SU-DHL-6 (cell line): ENCODE data around the gene POLR3GL.

Experiments
- H2AFZ ChIP-seq: fragments of 200-600 bp; sonication (generic); 2 replicates; pipeline ENCODE4 v1.6.1; 2014; ENCODE audit warnings: low read depth, mild to moderate bottlenecking, moderate library complexity, mixed read lengths, antibody characterized with exemption, low read length; ENCODE audit not compliant: severe bottlenecking
- H3F3A ChIP-seq: fragments of 200-600 bp; shearing (Covaris generic); 2 replicates; pipeline ENCODE4 v1.6.0; 2016; ENCODE audit warnings: antibody characterized with exemption, mild to moderate bottlenecking; ENCODE audit not compliant: insufficient read depth
- H3K27ac ChIP-seq: fragments of 200-600 bp; sonication (generic); 2 replicates; pipeline ENCODE4 v1.5.1; 2016; ENCODE audit warnings: low read depth, mild to moderate bottlenecking, low read length, moderate library complexity, mixed read lengths
- H3K27me3 ChIP-seq: fragments of 200-600 bp; sonication (generic), shearing (Covaris generic); 2 replicates; pipeline ENCODE4 v1.6.0; 2014; ENCODE audit warnings: mild to moderate bottlenecking, low read length
- H3K36me3 ChIP-seq: fragments of 200-600 bp; sonication (generic); 2 replicates; pipeline ENCODE4 v1.6.1; 2014; ENCODE audit warnings: mild to moderate bottlenecking, low read length, mixed read lengths
- H3K4me2 ChIP-seq: fragments of 300-600, 200-600 bp; shearing (Covaris generic), sonication (generic); 2 replicates; pipeline ENCODE4 v1.6.0; 2014; ENCODE audit warnings: low read length, low read depth, mild to moderate bottlenecking; ENCODE audit not compliant: poor library complexity, severe bottlenecking
- H3K4me3 ChIP-seq: fragments of 200-600 bp; sonication (generic); 2 replicates; pipeline ENCODE4 v1.5.1; 2014; ENCODE audit warnings: antibody characterized with exemption, low read length, mild to moderate bottlenecking, mixed read lengths; ENCODE audit not compliant: insufficient read depth, poor library complexity, severe bottlenecking
- H3K79me2 ChIP-seq: fragments of 200-600 bp; sonication (generic); 2 replicates; pipeline ENCODE4 v1.6.1; 2014; ENCODE audit warnings: mild to moderate bottlenecking, low read length, moderate library complexity; ENCODE audit not compliant: insufficient read depth
- H3K9ac ChIP-seq: fragments of 200-600 bp; sonication (generic); 2 replicates; pipeline ENCODE4 v1.7.0; 2014; ENCODE audit warnings: mild to moderate bottlenecking, low read length
- H3K9me2 ChIP-seq: fragments of 200-600 bp; sonication (generic); replicated peaks from 2 replicates; pipeline ENCODE4 v1.6.1; 2014; ENCODE audit warnings: low read length; ENCODE audit not compliant: insufficient read depth
- H3K9me3 ChIP-seq: fragments of 200-600 bp; sonication (generic); 2 replicates; pipeline ENCODE4 v1.6.1; 2014; ENCODE audit warnings: low read length, mixed read lengths; ENCODE audit not compliant: insufficient read depth
- H4K20me1 ChIP-seq: fragments of 200-600 bp; sonication (generic); 2 replicates; pipeline ENCODE4 v1.6.1; 2014; ENCODE audit warnings: low read depth, mild to moderate bottlenecking, antibody characterized with exemption, low read length, moderate library complexity, mixed read lengths
- CTCF ChIP-seq: fragments of 200-600 bp; sonication (generic); IDR thresholded peaks from one replicate; pipeline ENCODE4 v1.5.1; 2017; ENCODE audit warnings: antibody characterized with exemption, mild to moderate bottlenecking, low read length, moderate library complexity; ENCODE audit not compliant: insufficient read depth, poor library complexity, severe bottlenecking
- EZH2phosphoT487 ChIP-seq: fragments of 200-600 bp; sonication (generic), shearing (Covaris generic); conservative IDR thresholded peaks from 2 replicates; pipeline ENCODE4 v1.6.1; 2018; ENCODE audit warnings: mild to moderate bottlenecking, antibody characterized with exemption, low read length, moderate library complexity, mixed read lengths

Gene POLR3GL

GRCh38 chr1:145967288-145967687 lies 2.8 kb downstream of the POLR3GL start:
- Histone ChIP-seq H3K27me3 (no peaks in the 10 kb centered on the region), H3K9ac (no peak overlapping the region), H3K79me2 (no peaks in the 10 kb centered on the region), H3K4me3 (no peak overlapping the region), H3K4me2 (no peak overlapping the region), H3K36me3 (no peaks in the 10 kb centered on the region), H2AFZ (no peak overlapping the region), H3K27ac (no peak overlapping the region), H3K9me2 (no peaks in the 10 kb centered on the region), H3F3A (peaks cover 11% of the 10 kb centered on the region; the same call in 1 of the 2 replicates), H4K20me1 (no peaks in the 10 kb centered on the region), H3K9me3 (no peaks in the 10 kb centered on the region)
- TF ChIP-seq CTCF (no peak), EZH2phosphoT487 (no peak)

GRCh38 chr1:145972580-145972979 lies 8.1 kb downstream of the POLR3GL start:
- H3K27me3 ChIP-seq, result no peaks in the 10 kb centered on the region
- no peaks in the 10 kb centered on the region for H3F3A ChIP-seq
- H3K4me3 ChIP-seq, result no peak overlapping the region
- H3K9me3 ChIP-seq, result no peaks in the 10 kb centered on the region
- no peaks in the 10 kb centered on the region for H4K20me1 ChIP-seq
- no peaks in the 10 kb centered on the region for H3K36me3 ChIP-seq
- H3K4me2 ChIP-seq, result no peak overlapping the region
- H3K9ac ChIP-seq, result no peak overlapping the region
- TF ChIP-seq EZH2phosphoT487, result no peak
- no peak for TF ChIP-seq CTCF
- no peaks in the 10 kb centered on the region for H3K79me2 ChIP-seq
- H2AFZ ChIP-seq, result no peak overlapping the region
- no peak overlapping the region for H3K27ac ChIP-seq
- no peaks in the 10 kb centered on the region for H3K9me2 ChIP-seq

DNA sequence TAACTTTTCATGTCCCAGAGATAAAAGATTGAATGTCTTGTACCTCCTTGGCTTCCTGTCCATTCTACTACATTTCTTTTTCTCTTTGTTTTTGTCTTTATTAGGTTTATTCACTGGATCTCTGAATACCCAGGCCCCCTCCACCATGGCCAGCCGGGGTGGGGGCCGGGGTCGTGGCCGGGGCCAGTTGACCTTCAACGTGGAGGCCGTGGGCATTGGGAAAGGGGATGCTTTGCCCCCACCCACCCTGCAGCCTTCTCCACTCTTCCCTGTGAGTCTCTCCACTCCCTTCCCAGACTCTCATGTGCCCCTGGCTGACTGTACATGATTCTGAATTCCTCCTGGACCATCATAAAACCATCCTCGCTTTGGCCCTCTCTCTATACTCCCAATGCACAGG lies 10.2 kb downstream of the POLR3GL start:
- Histone ChIP-seq H3K79me2 (no peaks in the 10 kb centered on the region), H3K9me2 (no peaks in the 10 kb centered on the region), H3F3A (0 out of 2 replicates have a peak, but pooled peaks cover 3% of the 10 kb centered on the region), H3K27ac (no peak overlapping the region), H3K27me3 (no peaks in the 10 kb centered on the region), H4K20me1 (no peaks in the 10 kb centered on the region), H2AFZ (no peak overlapping the region), H3K4me2 (no peak overlapping the region), H3K9ac (no peak overlapping the region), H3K9me3 (no peaks in the 10 kb centered on the region), H3K4me3 (no peak overlapping the region), H3K36me3 (no peaks in the 10 kb centered on the region)
- no peak for TF ChIP-seq CTCF
- TF ChIP-seq EZH2phosphoT487, result no peak

DNA sequence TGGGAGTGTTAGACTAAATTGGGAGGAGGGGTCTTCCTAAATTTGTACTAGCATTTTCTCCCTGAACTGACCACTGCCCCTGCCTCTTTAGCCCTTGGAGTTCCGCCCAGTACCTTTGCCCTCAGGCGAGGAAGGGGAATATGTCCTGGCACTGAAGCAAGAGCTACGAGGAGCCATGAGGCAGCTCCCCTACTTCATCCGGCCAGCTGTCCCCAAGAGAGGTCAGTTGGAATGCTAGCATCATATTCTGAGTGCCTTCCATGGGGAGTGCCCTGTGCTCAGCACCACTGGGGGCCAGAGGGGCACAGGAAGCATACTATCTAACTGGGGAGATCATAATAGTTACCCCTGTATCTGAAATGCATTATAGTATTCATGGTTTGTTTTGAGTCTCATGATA lies 10.7 kb downstream of the POLR3GL start:
- H3K9ac ChIP-seq, result no peak overlapping the region
- no peaks in the 10 kb centered on the region for H3K79me2 ChIP-seq
- H3K36me3 ChIP-seq, result no peaks in the 10 kb centered on the region
- H3K27me3 ChIP-seq, result no peaks in the 10 kb centered on the region
- H3K9me2 ChIP-seq, result no peaks in the 10 kb centered on the region
- H3K4me3 ChIP-seq, result no peak overlapping the region
- H3K27ac ChIP-seq, result no peak overlapping the region
- 0 out of 2 replicates have a peak, but pooled peaks cover 3% of the 10 kb centered on the region for H3F3A ChIP-seq
- TF ChIP-seq EZH2phosphoT487 (no peak), CTCF (no peak)
- H4K20me1 ChIP-seq, result no peaks in the 10 kb centered on the region
- no peaks in the 10 kb centered on the region for H3K9me3 ChIP-seq
- no peak overlapping the region for H2AFZ ChIP-seq
- no peak overlapping the region for H3K4me2 ChIP-seq
